Measurements from ENCODE around the gene TARDBP. TPM values are rescaled to one million over a fixed set of nuclear protein-coding genes. Genes with fewer than 3 reads are reported as not detected.
A peak's percentile ranks its signal among the peaks of the same experiment; 100 is the strongest.

The TARDBP gene
- total RNA-seq, 1 experiment from 2014 or later: 207 TPM

GRCh38 chr1:10978719-10979118 lies 33.7 kb upstream of the TARDBP start:
- no peak overlapping the region for H2AFZ ChIP-seq (ENCODE audit: low read length)
- H3K27me3 ChIP-seq (ENCODE audit: insufficient read depth, low read length): no peaks in the 10 kb centered on the region
- Mint-ChIP-seq H3K27ac (peak overlapping the region in 2 of 3 experiments; percentile 41 to 96; a peak in 3 of 7 replicates), H3K27me3 (ENCODE audit: low read depth) (peaks cover 7% of the 10 kb centered on the region), H3K4me3 (no peak overlapping the region), H3K36me3 (ENCODE audit: insufficient read depth in 1 of 3, low read depth in 3 of 3) (no peaks in the 10 kb centered on the region; a peak in 1 of 7 replicates), H3K9me3 (peaks cover 0 to 6% of the 10 kb centered on the region in 2 experiments; a peak in 1 of 5 replicates), H3K4me1 (peaks cover 39 to 47% of the 10 kb centered on the region in 2 experiments)
- TF ChIP-seq, protein P1, sequence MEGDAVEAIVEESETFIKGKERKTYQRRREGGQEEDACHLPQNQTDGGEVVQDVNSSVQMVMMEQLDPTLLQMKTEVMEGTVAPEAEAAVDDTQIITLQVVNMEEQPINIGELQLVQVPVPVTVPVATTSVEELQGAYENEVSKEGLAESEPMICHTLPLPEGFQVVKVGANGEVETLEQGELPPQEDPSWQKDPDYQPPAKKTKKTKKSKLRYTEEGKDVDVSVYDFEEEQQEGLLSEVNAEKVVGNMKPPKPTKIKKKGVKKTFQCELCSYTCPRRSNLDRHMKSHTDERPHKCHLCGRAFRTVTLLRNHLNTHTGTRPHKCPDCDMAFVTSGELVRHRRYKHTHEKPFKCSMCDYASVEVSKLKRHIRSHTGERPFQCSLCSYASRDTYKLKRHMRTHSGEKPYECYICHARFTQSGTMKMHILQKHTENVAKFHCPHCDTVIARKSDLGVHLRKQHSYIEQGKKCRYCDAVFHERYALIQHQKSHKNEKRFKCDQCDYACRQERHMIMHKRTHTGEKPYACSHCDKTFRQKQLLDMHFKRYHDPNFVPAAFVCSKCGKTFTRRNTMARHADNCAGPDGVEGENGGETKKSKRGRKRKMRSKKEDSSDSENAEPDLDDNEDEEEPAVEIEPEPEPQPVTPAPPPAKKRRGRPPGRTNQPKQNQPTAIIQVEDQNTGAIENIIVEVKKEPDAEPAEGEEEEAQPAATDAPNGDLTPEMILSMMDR (conservative IDR thresholded peaks at IDR 0.05): no peak
- no peak overlapping the region for H2AK5ac ChIP-seq (ENCODE audit: insufficient read length, low read length)
- WGBS (ENCODE audit: extremely low coverage, insufficient read length, low lambda C conversion rate): no CpG with 5 or more reads among the region's 4 CpGs
- H3K4ac ChIP-seq (ENCODE audit: low read depth, low read length): no peak overlapping the region
- H4K20me1 ChIP-seq (ENCODE audit: control insufficient read depth, insufficient read depth, insufficient read length): no peaks in the 10 kb centered on the region
- no peak overlapping the region for H3K14ac ChIP-seq (ENCODE audit: insufficient read depth, low read length)
- no peak overlapping the region for H2BK12ac ChIP-seq (ENCODE audit: insufficient read length, low read depth, low read length)
- no peaks in the 10 kb centered on the region for H3K23me2 ChIP-seq (ENCODE audit: insufficient read length, low read depth, low read length, poor library complexity, severe bottlenecking)
- H3K27ac ChIP-seq (ENCODE audit: insufficient read length, low read depth, low read length): no peak overlapping the region
- no peak overlapping the region for H3K18ac ChIP-seq (ENCODE audit: insufficient read length, low read depth, low read length)
- no peak overlapping the region for H4K8ac ChIP-seq (replicated peaks; ENCODE audit: insufficient read length, low read depth, low read length)
- H2BK20ac ChIP-seq (ENCODE audit: low read depth, low read length, poor library complexity, severe bottlenecking): no peak overlapping the region
- no peak for DNase-seq
- peaks cover 2% of the 10 kb centered on the region; the same call in 1 of the 2 replicates for H3K4me1 ChIP-seq (ENCODE audit: insufficient read depth, low read length)
- no peaks in the 10 kb centered on the region for H3K79me1 ChIP-seq (ENCODE audit: insufficient read depth, low read depth, low read length, poor library complexity, severe bottlenecking)
- no peak overlapping the region for H3K9ac ChIP-seq (ENCODE audit: extremely low read depth, insufficient read length, low read length)
- H2BK15ac ChIP-seq (ENCODE audit: low read depth, low read length): no peak overlapping the region
- H3T11ph ChIP-seq (ENCODE audit: low read length): no peak overlapping the region
- H2BK5ac ChIP-seq (ENCODE audit: insufficient read length, low read length): no peak overlapping the region
- no peak overlapping the region for H3K56ac ChIP-seq (ENCODE audit: insufficient read length, low read depth, low read length)
- H3K23ac ChIP-seq (ENCODE audit: insufficient read length, low read depth, low read length): no peak overlapping the region
- no peaks in the 10 kb centered on the region for H3K79me2 ChIP-seq (ENCODE audit: insufficient read depth, low read length)
- H2BK120ac ChIP-seq (ENCODE audit: low read depth, low read length, poor library complexity, severe bottlenecking): no peak overlapping the region
- H3K4me2 ChIP-seq (ENCODE audit: insufficient read depth, insufficient read length, low read length): no peak overlapping the region
- H4K91ac ChIP-seq (ENCODE audit: insufficient read length, low read depth, low read length): no peak overlapping the region
- no peak overlapping the region for H4K5ac ChIP-seq (ENCODE audit: insufficient read length, low read depth, low read length)
- no peaks in the 10 kb centered on the region for H3K9me3 ChIP-seq (ENCODE audit: control insufficient read depth, low read depth, low read length)

Data from H9 (cell line).